SIG-M5 treated with dmso at 0.1 percent for 504 hours (cell line): ENCODE results near the gene SOX6.

Experiments
- DNase-seq: peaks from one replicate; lab custom pipeline; 2025; ENCODE audit not compliant: unreplicated experiment; lab: John Stamatoyannopoulos, UW

SOX6 gene

GRCh38 chr11:15969701-15970329 is 386.5 kb downstream of the SOX6 start:
- DNase-seq: no peak

- DNase-seq: no peak
Observed at GRCh38 chr11:15969281-15969680, 387.1 kb downstream of the SOX6 start.

GRCh38 chr11:15968461-15969130 is 387.8 kb downstream of the SOX6 start:
- DNase-seq: no peak

GRCh38 chr11:15967966-15968365 is 388.4 kb downstream of the SOX6 start:
- DNase-seq: no peak

GRCh38 chr11:15967166-15967565 is 389.2 kb downstream of the SOX6 start:
- peak; percentile 7 for DNase-seq

GRCh38 chr11:15965562-15966250 is 390.6 kb downstream of the SOX6 start:
- no peak for DNase-seq

GRCh38 chr11:15963266-15963665 is 393.1 kb downstream of the SOX6 start:
- no peak for DNase-seq

GRCh38 chr11:15958910-15959309 is 397.4 kb downstream of the SOX6 start:
- DNase-seq: no peak

GRCh38 chr11:15957234-15957633 is 399.1 kb downstream of the SOX6 start:
- DNase-seq: no peak

GRCh38 chr11:15956302-15956701 is 400.0 kb downstream of the SOX6 start:
- no peak for DNase-seq

- no peak for DNase-seq
Observed at GRCh38 chr11:15955595-15955994, 400.8 kb downstream of the SOX6 start.

- no peak for DNase-seq
Observed at GRCh38 chr11:15947681-15948648, 408.4 kb downstream of the SOX6 start.

- no peak for DNase-seq
Observed at GRCh38 chr11:15945726-15946125, 410.6 kb downstream of the SOX6 start.

GRCh38 chr11:15944460-15944859 is 411.9 kb downstream of the SOX6 start:
- no peak for DNase-seq

GRCh38 chr11:15943418-15944197 is 412.7 kb downstream of the SOX6 start:
- DNase-seq: no peak

GRCh38 chr11:15942936-15943335 is 413.4 kb downstream of the SOX6 start:
- no peak for DNase-seq

GRCh38 chr11:15942126-15942525 is 414.2 kb downstream of the SOX6 start:
- DNase-seq: no peak

- DNase-seq: no peak
Observed at GRCh38 chr11:15941206-15941770, 415.1 kb downstream of the SOX6 start.

- no peak for DNase-seq
Observed at GRCh38 chr11:15940462-15941205, 415.7 kb downstream of the SOX6 start.
